ENCODE data around the gene CRYAA. TPM values are rescaled to one million over a fixed set of nuclear protein-coding genes. Genes with fewer than 3 reads are reported as not detected.
"Not testable (repeated sequence)": the region's sequence is repeated elsewhere in the genome, so short reads cannot be mapped to it uniquely, and the experiment has no call there.

The CRYAA gene
- total RNA-seq, 1 donor from 2014 or later, result not detected

DNA sequence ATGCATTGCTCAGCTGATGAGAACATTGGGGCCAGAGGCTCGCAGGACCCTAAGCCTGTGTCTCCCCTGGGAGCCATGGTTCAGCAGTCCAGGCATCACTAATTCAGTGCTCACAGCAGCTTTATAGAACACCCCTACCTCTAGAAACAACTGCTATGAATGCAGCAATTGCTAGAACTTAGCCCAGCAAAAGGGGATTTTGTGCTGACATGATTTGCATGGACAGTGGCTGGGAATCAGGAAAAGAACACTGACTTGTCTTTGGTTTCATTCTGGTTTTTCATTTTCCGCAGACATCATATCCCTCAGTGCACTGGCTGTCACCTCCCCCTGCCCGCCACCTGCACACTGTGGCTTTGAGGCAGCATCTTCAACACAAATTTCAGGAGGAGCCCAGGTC is 4.0 kb upstream of the CRYAA start:
- DNase-seq; H3K4me1 ChIP-seq; H3K27me3 ChIP-seq (ENCODE audit: low read depth); H3K36me3 ChIP-seq; intact Hi-C loops (cut with micrococcal nuclease); H3K9me3 ChIP-seq (replicated peaks); H3K4me3 ChIP-seq; H3K27ac ChIP-seq (replicated peaks): not testable (repeated sequence)

DNA sequence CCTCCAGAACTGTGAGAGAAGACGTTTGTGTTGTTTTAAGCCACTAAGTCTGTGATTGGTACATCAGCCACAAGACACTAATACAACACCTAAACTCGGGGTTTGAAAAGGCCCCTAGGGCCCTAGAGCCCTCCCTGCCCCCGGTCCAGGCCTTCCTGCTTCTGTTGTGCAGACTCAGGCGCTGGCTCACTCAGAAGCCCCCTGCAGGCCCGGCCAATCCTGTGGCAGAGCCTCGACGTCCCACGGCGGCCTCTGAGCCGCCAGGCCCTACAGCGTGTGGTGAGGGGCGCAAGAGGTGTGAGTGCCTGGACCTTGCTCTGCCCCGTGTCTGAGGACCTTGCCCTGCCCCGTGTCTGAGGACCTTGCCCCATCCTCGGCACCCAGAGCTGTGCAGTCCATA is 3.1 kb upstream of the CRYAA start:
- H3K9me3 ChIP-seq (replicated peaks); H3K4me3 ChIP-seq; H3K4me1 ChIP-seq; H3K27ac ChIP-seq (replicated peaks); DNase-seq; H3K27me3 ChIP-seq (ENCODE audit: low read depth); H3K36me3 ChIP-seq; intact Hi-C loops (cut with micrococcal nuclease): not testable (repeated sequence)

DNA sequence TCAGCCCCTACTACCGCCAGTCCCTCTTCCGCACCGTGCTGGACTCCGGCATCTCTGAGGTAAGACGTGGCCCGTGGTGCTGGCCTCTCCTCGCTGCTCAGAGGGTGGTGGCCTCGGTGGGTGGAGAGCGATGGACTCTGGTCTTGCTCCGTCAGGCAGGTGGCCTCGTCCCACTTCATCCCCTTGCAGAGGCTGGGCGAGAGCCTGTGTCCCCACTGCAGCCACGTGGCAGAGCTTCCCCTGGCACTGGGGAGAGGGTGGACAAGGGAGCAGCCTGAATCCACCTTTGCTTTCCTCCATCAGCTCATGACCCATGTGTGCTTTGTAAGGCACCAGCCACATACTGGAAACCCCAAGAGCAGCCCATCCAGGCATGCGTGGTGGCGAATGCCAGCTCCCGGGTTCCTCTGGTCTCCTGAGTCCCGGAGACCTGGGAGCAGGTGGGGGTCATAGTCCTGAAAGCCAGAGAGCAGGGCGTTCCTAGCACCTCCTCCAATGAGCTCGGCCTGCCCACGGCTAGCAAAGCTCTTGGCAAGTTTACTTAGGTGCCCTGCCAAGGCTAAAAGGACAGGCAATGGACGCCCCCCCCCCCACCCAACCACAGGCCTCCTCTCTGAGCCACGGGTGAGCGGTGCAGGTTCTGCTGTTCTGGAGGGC is 550 bp downstream of the CRYAA start:
- H3K36me3 ChIP-seq; DNase-seq; H3K4me1 ChIP-seq; H3K27me3 ChIP-seq (ENCODE audit: low read depth); H3K4me3 ChIP-seq; H3K27ac ChIP-seq (replicated peaks); intact Hi-C loops (cut with micrococcal nuclease); H3K9me3 ChIP-seq (replicated peaks): not testable (repeated sequence)

DNA sequence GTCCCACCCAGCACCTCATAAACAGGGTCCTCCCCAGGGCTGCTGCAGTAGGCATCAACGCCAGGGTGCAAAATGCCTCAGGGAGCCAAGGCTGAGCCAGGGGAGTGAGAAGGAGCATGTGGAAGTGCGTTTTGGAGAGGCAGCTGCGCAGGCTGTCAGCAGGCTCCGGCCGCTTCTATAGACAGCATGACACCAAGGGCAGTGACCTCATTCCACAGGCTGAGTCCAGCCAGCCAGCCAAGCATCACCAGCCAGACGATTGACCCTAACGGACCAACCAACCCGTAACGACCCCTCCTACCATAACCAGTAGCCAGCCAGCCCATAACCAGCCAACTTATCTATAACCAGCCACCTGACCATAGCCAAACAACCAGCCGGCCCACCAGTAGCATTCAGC is 1.1 kb downstream of the CRYAA start:
- H3K27me3 ChIP-seq (ENCODE audit: low read depth); H3K36me3 ChIP-seq; H3K4me3 ChIP-seq; H3K9me3 ChIP-seq (replicated peaks); intact Hi-C loops (cut with micrococcal nuclease); H3K27ac ChIP-seq (replicated peaks); DNase-seq; H3K4me1 ChIP-seq: not testable (repeated sequence)

DNA sequence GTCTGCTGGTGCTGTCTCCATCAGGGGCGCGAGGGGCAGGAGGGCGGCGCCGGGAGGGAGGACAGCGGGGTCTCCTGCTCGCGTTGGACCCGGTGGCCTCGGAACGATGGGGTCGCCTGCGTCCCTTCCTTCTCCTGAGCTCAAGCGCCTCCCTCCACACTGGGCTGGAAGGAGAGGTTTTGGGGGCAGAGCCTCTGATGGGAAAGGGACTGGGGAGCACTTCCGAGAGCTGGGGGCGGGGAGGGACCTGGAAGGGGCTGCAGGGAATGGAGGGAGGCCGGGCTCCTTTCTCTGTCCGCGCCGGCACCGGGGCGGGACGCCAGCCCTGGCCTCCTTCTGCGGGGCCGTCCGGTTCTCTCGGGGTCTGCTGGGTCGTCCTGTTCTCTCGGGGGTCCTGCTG is 4.0 kb downstream of the CRYAA start:
- H3K4me1 ChIP-seq; DNase-seq; H3K9me3 ChIP-seq (replicated peaks); H3K27me3 ChIP-seq (ENCODE audit: low read depth); intact Hi-C loops (cut with micrococcal nuclease); H3K4me3 ChIP-seq; H3K27ac ChIP-seq (replicated peaks); H3K36me3 ChIP-seq: not testable (repeated sequence)

DNA sequence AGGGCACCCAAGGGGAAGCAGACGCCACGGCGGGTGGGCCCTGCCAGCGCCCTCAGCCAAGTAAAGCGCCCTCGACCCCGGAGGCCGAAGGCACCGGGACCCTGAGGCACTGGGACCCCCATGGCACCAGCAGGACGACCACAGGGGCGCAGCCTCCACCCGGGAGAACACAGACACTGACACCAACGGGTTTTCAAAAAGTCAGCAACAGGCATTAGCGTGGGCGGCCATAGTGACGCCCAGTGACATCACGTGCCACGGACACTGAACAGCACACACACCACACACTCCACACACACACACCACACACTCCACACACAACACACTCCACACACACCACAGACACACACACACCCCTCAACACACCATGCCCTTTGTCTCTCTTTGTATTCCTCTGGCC is 4.6 kb downstream of the CRYAA start:
- intact Hi-C loops (cut with micrococcal nuclease); H3K4me3 ChIP-seq; H3K36me3 ChIP-seq; H3K27ac ChIP-seq (replicated peaks); H3K9me3 ChIP-seq (replicated peaks); H3K4me1 ChIP-seq; H3K27me3 ChIP-seq (ENCODE audit: low read depth); DNase-seq: not testable (repeated sequence)

DNA sequence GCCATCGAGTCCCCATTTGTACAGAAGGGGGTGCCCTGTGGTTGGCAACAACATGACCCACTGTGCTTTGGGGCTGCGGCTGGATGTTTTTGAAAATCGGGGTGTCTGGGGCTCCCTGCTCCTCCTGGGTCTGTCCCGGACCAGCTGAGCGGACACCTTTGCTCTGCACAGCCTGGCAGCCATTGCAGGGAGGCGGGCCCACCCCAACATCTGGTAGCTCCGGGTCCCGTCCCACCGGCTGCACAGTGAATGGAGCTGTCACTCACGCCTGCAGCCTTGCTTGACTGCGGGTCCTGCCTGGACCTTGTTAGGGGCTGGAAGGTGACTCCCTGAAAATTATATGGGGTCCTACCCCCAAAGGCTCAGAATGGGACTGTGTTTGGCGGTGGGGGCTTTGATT is 5.1 kb downstream of the CRYAA start:
- intact Hi-C loops (cut with micrococcal nuclease); H3K27me3 ChIP-seq (ENCODE audit: low read depth); H3K27ac ChIP-seq (replicated peaks); H3K9me3 ChIP-seq (replicated peaks); DNase-seq; H3K4me3 ChIP-seq; H3K36me3 ChIP-seq; H3K4me1 ChIP-seq: not testable (repeated sequence)

DNA sequence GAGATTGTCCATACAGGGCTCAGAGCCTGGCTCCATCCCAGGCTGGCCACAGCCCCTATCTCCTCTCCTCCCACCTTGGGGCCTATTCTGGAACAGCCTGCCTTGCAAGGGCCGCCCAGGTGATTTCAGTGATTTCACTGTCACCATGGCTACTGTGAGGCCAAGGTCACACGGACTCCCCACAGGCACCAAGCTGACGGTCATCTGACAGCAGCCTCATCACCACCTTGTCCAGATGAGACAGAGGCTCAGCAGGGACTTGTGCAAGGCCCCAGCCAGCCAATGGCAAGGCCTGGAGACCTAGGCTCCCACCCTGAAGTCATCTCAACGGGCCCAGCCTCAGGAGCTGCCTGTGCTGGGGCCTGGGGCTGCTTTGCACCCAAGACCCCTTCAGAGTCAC is 6.2 kb downstream of the CRYAA start:
- not testable (repeated sequence) for H3K4me1 ChIP-seq

DNA sequence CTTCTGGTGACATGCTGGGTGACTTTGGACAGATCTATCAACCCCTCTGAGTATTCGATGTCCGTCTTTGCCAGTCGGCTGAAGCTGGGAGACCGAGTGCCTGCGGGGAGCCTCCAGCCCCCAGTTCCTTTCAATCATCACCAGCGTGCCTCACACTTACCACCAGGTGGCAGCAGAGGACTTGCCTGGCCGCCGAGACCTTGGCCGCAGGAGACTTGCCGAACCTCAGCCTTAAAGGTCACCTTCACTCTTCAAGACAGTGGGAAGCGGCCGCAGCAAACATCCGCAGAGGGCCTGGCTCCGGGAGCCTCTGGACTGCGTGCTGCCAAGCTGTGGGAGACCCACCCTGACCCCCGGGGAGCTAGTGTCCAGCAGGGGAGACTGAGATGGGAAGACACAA is 7.8 kb downstream of the CRYAA start:
- H3K9me3 ChIP-seq (replicated peaks); DNase-seq; H3K36me3 ChIP-seq; intact Hi-C loops (cut with micrococcal nuclease); H3K4me3 ChIP-seq; H3K27ac ChIP-seq (replicated peaks); H3K4me1 ChIP-seq; H3K27me3 ChIP-seq (ENCODE audit: low read depth): not testable (repeated sequence)

More for the DNA sequence above, 6.2 kb downstream of the CRYAA start:
- intact Hi-C loops (cut with micrococcal nuclease); H3K27ac ChIP-seq (replicated peaks); H3K4me3 ChIP-seq; DNase-seq; H3K9me3 ChIP-seq (replicated peaks); H3K36me3 ChIP-seq; H3K27me3 ChIP-seq (ENCODE audit: low read depth): not testable (repeated sequence)

DNA sequence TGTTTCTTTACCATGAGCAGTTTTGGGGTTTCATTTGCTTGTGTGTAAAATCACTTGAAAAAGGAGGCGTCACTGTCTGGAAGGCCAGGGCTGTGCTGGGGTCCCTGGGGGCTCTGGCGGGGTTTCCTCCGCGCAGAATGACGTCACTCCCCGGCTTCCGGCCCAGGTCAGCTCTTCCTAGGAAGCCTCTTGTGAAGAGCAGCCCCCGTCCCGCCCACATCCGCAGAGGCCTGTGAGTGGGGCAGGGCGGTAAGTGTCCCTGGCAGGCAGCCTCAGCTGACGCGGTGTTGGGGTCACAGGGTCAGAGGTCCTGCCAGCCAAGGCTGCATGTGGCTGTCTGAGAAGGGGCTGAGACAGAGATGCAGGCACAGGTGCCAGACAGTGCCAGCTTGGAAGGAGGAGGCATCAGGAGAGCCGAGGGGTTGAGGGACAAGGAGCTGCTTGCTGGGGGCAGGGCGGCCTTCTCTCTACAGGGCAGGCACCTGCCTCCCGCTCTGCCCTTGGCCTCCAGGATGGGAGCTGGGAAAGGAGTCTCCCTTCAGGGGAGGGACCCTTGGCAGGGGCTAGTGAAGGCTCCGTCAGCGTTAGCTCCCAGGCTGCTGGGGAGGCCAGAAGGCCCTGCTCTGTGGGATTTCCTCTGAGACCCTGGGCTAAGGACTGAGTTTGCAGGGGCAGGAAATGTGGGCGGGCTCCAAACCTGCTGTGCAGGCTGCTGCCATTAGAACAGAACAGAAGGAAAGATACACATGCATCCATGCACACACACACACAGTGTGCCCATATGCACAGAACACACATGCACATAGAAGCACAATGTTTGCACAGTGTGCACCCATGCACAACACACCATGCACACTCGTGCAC is 8.5 kb downstream of the CRYAA start:
- H3K27me3 ChIP-seq (ENCODE audit: low read depth); DNase-seq; H3K27ac ChIP-seq (replicated peaks); intact Hi-C loops (cut with micrococcal nuclease); H3K4me3 ChIP-seq; H3K36me3 ChIP-seq; H3K4me1 ChIP-seq; H3K9me3 ChIP-seq (replicated peaks): not testable (repeated sequence)

DNA sequence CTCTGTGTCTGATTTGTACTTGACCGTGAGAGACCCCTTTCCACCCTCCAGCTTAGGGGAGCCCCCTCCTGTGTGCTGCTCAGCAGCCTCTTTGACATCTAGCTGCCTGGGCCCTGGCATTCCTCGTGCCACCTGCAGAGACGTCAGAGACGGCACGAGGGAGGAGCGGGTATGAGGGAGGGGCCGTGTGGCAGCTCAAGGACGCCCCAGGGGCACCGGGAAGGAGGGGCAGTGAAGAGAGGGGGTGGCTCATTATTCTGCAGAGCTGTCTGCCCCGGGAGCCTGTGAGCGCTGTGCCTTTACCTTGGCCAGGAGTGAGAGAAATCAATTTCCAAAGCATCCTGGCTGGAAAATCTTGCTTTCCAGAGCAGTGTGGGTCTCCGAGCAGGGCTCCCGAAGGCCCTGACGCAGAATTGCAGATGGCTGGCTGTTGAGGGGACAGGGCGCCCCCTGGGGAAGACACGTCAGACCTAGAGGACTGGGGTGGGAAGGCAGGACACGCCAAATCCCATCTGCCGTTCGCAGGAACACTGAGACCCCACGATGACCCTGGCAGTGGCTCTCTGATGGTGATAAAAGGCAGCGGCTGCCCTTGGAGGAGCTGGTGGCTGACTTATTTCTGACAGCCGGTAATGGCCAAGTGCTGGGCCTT is 9.5 kb downstream of the CRYAA start:
- not testable (repeated sequence) for H3K4me3 ChIP-seq; H3K27me3 ChIP-seq (ENCODE audit: low read depth); H3K9me3 ChIP-seq (replicated peaks)

DNA sequence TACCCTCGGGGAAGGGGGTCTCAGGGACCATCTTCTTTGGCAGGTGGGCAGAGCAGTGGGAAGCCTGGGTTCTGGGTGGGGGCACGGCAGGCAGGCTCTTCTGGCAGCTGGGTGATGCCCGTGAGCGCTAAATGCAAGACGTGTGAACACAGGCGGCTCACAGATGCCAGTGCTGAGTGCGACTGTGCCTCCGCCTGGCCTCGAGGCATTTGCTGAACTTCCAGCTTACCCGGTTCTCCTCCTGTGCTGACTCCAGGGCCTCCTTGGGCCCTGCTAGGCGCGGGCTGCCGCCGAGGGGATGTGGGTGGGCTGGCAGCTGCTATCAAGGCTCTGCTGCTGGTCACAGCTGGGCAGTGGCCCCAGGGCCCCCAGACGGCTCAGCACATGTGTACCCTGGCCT is 12.2 kb downstream of the CRYAA start:
- H3K27me3 ChIP-seq (ENCODE audit: low read depth); DNase-seq; H3K4me3 ChIP-seq; intact Hi-C loops (cut with micrococcal nuclease); H3K36me3 ChIP-seq; H3K27ac ChIP-seq (replicated peaks); H3K4me1 ChIP-seq; H3K9me3 ChIP-seq (replicated peaks): not testable (repeated sequence)

More for the DNA sequence above, 9.5 kb downstream of the CRYAA start:
- H3K36me3 ChIP-seq; DNase-seq; H3K27ac ChIP-seq (replicated peaks); intact Hi-C loops (cut with micrococcal nuclease); H3K4me1 ChIP-seq: not testable (repeated sequence)

DNA sequence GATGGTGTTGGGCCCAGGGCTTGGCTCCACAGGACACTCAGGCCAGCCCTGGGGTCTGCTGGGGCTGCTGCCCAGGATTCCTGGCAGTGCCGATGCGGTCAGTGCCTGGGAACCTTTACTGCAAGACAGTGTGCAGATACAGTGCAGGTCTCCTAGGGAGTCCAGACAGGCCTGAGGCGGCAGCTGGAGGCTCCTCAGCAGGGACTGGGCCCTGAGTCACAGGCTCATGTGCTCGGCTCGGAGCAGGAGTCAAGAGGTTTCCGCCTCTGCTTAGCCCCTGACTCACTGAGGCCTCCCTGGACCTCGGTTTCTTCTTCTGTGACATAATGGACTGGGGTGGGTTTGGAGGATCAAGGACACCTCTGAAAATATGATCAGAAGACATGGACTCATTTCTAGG is 18.5 kb downstream of the CRYAA start:
- intact Hi-C loops (cut with micrococcal nuclease); DNase-seq; H3K36me3 ChIP-seq; H3K27ac ChIP-seq (replicated peaks); H3K4me3 ChIP-seq; H3K4me1 ChIP-seq; H3K9me3 ChIP-seq (replicated peaks): not testable (repeated sequence)
- H3K27me3 ChIP-seq (ENCODE audit: low read depth), result peaks cover 10% of the 10 kb centered on the region
